GM18867 (cell line): Measurements from ENCODE around the gene NRAP.

Source experiments
- ATAC-seq: cut with Tn5 transposase; IDR thresholded peaks from one replicate; pipeline ENCODE4 v1.9.1; 2021; ENCODE audit warnings: mild to moderate bottlenecking, moderate library complexity; ENCODE audit not compliant: unreplicated experiment

Gene NRAP

DNA sequence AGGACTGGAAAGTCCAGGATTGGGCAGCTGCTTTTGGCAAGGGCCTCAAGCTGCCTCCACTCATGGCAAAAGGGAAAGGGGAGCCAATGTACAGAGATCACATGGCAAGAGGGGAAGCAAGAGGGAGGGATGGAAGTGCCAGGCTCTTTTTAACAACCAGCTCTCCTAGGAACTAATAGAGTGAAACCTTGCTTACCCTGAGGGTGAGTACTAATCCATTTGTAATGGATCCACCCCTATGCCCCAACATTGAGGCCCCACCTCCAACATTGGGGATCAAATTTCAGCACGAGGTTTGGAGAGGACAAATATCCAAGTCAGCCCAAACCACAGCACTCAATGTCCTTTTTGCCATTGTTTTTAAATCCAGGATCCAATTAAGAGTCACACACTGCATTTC lies 98.5 kb downstream of the NRAP start:
- no peak for ATAC-seq

GRCh38 chr10:113563306-113564088 lies 100.3 kb downstream of the NRAP start:
- ATAC-seq: peak; percentile 99

GRCh38 chr10:113562704-113563103 lies 101.1 kb downstream of the NRAP start:
- no peak for ATAC-seq

- ATAC-seq: no peak
These were observed 101.8 kb downstream of the NRAP start for GRCh38 chr10:113562069-113562468.

GRCh38 chr10:113561214-113561613 lies 102.6 kb downstream of the NRAP start:
- ATAC-seq: no peak

- ATAC-seq: no peak
These were observed 103.8 kb downstream of the NRAP start for GRCh38 chr10:113560071-113560470.

GRCh38 chr10:113557903-113558321 lies 105.9 kb downstream of the NRAP start:
- no peak for ATAC-seq

DNA sequence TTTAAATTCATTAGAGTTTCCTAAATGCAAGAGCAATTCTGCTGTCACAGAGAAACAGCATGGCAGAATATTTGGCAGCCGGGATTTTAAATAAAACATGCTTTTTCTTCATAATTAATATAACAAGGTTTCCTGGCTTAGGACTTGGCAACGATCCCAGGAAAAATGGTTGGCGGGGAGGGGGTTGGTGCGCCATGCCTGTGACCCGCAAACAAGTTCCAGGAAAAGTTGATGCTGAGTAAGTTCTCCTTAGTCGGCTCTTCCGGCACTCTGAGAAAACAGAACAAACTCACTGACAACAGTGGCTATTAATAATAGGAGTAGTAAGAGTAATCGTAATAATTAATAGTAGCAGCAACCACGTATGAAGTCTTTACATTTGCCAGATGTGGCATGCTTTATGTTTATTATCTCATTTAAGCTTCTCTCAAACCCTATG lies 106.4 kb downstream of the NRAP start:
- no peak for ATAC-seq

- no peak for ATAC-seq
These were observed 108.1 kb downstream of the NRAP start for GRCh38 chr10:113555751-113556150.

- no peak for ATAC-seq
These were observed 108.6 kb downstream of the NRAP start for GRCh38 chr10:113555245-113555644.

- ATAC-seq: no peak
These were observed 109.6 kb downstream of the NRAP start for GRCh38 chr10:113554214-113554613.

DNA sequence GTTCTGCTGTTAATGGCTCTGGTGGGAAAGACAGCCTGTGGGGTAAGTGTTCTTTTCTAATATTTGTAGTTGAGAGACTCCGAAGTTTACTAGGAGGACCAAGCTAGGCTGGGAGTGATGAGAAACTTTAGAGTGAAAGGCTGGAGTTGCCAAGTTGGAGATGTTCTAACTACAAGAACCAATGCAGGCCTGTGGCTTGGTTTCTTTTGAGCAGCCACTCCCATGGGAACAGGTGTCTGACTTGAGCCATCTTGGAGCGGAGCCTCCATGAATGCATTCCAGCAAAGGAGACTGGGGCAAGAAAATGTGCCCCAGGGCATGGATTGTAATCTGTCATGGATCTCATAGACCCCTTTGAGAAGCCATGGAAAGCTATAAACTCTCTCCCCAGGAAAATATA lies 110.7 kb downstream of the NRAP start:
- ATAC-seq: no peak

DNA sequence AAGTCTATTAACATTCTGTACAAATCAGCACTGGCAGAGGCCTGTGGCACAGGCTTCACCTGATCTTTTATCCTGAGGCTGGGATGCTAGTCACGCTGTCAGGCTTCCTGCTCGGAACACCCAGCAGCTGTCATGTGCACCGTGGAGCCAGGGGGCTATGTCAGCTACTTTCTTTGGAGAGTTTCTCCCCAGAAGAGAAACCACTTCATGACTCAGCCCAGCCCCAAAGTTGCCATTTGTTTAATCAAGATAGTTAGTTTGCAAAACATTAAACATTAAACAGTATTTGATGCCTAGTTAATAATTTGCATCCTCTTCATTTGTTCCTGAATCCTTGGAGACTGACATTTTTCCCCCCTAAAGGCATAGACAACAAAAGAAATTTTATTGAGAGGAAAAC lies 111.1 kb downstream of the NRAP start, which contains the start of gene HABP2:
HABP2 (plus strand) TSS at position 353 of the 400 bp plus-strand sequence. CDS start 69 bp downstream, outside the sequence.
- ATAC-seq: no peak

DNA sequence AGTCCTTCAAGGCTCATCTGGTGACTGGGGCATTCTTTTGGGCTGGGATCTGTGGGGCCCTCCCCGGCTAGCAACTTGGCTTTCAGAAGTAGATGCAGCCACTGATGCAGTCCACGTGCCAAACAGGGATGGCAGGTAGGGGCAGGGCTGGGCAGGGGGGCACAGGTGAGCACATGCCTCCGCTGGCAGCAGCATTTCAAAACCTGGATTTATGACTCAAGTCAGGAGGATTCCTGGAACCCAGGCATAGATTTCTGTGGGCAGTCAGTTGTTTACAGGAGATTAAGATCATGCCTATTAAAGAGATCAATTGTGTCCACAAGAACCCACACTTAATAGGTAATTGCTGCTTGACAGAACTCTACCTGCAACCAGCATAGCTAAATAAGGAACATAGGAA lies 111.8 kb downstream of the NRAP start:
- no peak for ATAC-seq

GRCh38 chr10:113550365-113550764 lies 113.5 kb downstream of the NRAP start:
- no peak for ATAC-seq

GRCh38 chr10:113549856-113550255 lies 114.0 kb downstream of the NRAP start:
- no peak for ATAC-seq

DNA sequence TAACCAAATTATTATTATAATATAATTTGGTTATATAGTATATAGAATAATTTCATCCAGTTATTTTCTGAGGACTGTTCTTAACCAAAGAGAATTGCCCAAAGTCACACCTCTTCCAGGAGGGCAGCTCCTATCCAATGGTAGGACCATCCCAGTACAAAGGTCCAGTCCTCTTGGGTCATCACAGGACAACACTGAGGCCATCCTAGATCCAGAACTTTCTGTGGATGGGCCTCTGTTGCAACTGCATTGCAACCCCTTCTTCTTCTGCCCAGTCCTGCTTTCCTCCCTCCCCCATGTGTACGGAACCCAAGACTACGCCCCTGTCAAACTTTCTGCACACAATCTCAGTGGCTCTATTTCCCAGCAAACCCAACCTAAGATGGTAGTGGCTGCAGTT lies 116.4 kb downstream of the NRAP start:
- ATAC-seq: no peak

- ATAC-seq: no peak
These were observed 119.4 kb downstream of the NRAP start for GRCh38 chr10:113544392-113544791.

DNA sequence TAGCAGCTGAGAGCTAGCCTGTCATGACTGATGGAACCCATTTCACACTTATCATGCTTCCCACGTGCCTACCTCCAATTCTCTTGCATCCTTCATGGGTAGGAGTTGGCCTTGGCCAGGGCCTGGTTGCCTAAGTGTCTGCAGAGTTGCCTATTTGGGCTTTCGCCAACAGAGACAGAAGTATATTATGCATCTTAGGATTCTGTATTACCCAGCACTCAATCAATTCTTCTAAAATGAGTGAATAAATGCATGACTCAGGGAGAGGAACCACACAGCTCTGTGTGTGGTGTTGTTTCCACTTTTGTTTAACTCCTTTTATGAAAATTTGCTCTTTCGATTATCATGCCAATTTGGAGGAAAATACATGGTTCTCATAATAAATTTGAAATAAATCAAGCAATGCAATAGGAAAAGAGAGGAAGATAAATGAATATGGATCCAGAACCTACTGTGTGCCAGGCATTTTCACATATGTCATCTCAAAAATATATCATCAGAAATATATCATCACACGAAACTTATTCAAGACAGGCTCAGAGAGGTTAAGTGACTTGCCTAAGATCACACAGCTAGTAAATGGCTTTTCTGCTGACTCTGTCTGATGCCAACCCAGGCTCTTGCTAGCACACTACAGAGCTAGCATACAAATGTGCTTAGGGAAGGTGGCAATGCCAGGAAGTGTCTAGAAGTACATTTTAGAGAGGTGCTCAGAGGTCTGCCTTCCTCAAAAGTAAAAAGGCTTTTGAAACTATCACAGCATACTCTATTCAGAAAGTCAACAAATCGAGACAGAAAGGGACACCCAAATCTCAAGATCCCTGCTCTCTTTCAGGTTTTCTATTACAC lies 120.5 kb downstream of the NRAP start:
- ATAC-seq: no peak

GRCh38 chr10:113541549-113541927 lies 122.3 kb downstream of the NRAP start:
- no peak for ATAC-seq

- ATAC-seq: no peak
These were observed 122.8 kb downstream of the NRAP start for GRCh38 chr10:113540845-113541548.
